HG02885 (cell line): ENCODE results near the gene NPHP1.
A peak's percentile ranks its signal among the peaks of the same experiment; 100 is the strongest.
"Not testable (repeated sequence)": the region's sequence is repeated elsewhere in the genome, so short reads cannot be mapped to it uniquely, and the experiment has no call there.

ENCODE experiments used
- ATAC-seq: cut with Tn5 transposase; IDR thresholded peaks from one replicate; pipeline ENCODE4 v1.9.1; 2021; ENCODE audit warnings: mild to moderate bottlenecking; ENCODE audit not compliant: unreplicated experiment, poor library complexity

NPHP1 gene

DNA sequence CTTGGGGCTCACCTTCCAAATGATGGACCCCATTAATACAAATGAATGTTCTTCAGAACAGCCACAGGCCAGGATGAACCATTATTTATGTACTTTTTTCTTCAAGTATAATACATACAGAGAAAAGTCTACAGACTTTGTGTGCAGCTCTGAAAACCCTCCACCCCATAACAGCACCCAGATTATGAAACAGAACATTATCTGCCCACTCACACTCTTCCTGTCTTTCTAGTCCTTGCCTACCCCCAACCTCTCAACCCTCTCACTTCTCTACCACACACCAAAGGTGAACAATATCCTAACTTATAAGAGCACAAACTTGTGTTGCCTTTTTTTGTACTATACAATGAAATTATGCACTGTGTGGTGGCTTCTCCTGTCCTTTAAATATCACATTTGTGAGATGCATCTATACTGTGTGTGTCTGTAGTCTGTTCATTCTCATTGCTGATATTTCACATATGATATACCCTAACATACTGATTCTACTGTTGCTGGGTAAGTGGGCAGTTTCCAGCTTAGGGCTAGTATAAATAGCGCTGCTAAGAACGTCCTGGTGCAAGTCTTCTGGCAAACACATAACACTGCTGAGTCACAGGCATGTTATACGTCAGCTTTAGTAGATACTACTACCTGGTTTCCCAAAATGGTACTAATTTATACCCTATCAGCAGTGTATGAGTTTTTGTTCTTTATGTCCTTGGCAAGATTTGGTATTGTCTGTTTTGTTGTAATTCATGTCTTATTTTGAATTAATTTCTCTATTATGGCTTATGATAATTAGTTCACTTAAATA is 1.0 kb upstream of the NPHP1 start:
- ATAC-seq = no peak

DNA sequence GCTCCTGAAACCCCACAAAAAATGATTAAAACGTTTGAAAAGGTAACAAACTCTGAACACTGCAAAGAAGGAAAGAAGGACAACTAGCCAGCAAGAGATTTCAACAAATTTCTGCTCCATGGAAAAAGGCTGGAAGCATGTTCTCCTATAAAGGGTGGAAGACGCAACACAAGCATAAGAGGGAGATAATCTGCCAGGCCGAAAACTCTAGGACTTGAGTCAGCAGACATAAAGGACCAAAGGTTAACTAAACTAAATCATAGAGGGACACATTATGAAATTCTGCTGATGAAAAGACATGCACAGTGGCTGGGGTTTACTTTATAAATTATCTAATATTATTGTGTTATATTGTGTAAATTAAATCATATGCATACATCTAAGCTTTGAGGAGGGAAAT is 6.8 kb downstream of the NPHP1 start:
- no peak for ATAC-seq

DNA sequence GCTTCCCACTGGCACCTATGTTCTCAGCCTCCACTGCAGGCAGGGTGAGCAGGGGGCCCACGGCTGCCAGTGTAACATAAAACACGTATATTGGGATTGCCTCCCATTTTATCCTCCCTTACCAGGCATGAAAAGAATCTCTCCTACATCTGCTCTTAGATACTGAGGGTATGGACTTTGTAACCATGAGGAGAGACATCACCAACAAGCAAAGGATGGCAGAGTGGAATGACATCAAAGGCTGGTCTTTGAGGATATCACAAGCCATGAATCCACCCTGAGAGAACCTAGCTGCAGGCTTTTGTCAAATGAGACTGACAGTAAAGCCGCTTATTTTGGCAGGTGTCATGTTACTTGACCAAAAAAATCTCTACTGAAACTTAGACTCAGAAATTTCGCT is 7.4 kb downstream of the NPHP1 start:
- ATAC-seq = no peak

DNA sequence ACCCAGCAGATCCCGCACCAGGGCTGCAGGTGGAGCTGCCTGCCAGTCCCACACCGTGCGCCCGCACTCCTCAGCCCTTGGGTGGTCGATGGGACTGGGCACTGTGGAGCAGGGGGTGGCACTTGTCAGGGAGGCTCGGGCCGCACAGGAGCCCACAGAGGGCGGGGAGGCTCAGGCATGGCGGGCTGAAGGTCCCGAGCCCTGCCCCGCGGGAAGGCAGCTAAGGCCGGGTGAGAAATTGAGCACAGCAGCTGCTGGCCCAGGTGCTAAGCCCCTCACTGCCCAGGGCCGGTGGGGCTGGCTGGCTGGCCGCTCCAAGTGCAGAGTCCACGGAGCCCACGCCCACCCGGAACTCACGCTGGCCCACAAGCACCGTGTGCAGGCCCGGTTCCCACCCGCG is 14.6 kb downstream of the NPHP1 start:
- not testable (repeated sequence) for ATAC-seq

DNA sequence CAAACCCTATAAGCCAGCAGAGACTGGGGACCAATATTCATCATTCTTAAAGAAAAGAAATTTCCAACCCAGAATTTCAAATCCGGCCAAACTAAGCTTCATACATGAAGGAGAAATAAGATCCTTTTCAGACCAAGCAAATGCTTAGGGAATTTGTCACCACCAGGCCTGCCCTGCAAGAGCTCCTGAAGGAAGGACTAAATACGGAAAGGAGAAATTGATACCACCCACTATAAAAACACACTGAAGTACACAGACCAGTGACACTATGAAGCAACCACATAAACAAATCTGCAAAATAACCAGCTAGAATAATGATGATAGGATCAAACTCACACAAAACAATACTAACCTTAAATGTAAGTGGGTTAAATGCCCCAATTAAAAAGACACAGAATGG is 22.4 kb downstream of the NPHP1 start:
- ATAC-seq = no peak

DNA sequence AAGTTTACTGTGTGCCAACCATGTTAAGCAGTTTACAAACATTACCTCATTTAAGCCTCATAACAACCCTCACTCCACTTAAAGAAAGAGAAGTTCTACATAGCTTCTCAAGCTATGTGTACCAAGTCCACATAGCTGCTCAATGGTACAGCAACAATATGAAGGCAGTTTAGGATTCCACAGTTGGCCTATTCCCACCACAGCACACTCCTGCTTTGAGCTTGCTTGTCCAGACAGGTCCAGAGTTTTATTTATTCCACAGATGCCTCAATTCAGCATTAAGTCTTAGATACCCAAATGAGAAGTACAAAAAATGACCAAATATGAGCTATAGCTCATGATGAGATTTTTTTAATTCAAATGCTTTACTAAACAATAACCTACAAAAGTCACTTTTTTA is 24.8 kb downstream of the NPHP1 start:
- no peak for ATAC-seq

DNA sequence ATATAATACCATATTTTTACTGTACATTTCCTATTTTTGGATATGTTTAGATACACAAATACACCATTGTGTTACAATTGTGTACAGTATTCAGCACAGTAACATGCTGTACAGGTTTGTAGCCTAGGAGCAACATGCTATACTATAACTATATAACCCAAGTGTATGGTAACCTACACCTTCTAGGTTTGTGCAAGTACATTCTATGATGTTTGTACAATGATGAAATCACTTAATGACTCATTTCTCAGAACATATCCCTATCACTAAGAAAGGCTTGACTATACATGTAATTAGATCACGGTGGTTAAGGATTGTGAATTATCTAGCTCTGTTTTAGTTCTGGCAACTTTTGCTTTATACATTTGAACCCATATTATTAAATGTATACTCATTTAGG is 31.3 kb downstream of the NPHP1 start:
- ATAC-seq = no peak

DNA sequence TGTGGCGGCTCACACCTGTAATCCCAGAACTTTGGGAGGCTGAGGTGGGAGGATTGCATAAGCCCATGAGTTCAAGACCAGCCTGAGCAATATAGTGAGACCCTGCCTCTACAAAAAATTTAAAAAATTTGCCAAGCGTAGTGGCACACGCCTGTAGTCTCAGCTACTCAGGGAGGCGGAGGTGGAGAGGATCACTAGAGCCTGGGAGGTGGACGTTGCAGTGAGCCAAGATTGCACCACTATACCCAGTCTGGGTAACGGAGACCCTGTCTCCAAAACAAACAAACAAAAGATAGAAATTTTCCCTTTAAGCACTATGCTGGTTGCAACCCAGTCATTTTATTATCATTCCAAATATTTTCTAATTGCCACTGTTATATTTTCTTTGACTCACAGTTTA is 32.3 kb downstream of the NPHP1 start:
- ATAC-seq = no peak

DNA sequence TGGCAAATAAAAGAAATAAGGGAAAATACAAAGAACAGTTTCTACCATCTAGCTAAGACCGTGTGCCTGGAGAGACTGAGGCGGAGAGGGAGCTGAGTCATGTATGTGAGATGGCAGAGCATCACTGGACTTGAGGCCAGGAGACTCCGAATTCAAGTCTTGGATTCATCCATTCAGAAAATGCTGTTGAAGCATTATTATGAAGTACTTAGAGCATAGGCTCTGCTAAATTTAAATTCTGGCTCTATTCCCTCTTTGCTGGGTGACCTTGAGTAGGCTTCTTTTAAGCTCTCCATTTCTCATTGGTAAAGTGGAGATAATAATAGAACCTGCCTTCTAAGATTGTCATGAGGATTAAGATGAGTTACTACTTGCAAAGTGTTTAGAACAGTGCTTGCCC is 34.7 kb downstream of the NPHP1 start:
- ATAC-seq = no peak

DNA sequence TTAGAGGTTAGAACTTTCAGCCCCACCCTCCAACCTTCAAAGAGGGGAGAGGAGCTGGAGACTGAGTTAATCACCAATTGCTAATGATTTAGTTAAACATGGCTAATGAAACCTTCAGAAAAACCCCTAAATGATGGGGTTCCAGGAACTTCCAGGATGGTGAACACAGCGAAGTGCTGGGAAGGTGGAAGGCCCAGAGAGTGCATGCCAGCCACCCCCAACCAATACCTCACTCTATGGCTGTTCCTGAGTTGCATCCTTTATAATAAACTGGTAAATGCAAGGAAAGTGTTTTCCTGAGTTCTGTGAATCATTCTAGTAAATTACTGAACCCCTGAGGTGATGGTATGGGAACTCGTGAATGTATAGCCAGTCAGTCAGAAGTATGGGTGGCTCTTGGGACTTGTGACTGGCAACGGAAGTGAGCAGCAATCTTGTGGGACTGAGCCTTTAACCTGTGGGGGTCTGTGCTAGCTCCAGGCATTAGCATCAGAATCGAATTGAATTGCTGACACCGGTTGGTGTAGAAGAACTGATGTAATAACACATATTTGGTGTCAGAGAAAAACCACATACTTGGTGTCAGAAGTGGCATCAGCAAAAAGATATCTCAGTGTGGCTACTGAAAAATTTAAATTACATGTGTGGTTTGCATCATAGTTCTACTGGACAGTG is 37.4 kb downstream of the NPHP1 start:
- ATAC-seq = no peak

DNA sequence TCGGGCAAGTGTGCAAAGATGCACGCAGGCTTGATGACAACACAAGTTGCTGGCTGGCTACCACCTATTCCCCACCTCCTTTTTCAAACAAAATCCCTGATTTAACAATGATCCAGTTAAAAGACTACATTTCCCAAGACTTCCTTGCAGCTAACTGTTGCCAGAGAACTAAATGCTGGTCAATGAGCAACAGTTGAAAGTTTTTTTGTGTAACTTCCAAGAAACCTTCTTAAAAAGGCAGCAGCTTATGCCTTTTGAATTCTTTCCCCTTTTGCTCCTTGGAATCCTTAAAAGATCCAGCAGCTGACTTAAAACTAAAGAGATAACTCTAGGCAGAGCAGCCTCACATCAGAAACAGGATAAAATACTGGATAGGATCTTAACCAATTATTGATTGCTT is 38.5 kb downstream of the NPHP1 start:
- no peak for ATAC-seq

DNA sequence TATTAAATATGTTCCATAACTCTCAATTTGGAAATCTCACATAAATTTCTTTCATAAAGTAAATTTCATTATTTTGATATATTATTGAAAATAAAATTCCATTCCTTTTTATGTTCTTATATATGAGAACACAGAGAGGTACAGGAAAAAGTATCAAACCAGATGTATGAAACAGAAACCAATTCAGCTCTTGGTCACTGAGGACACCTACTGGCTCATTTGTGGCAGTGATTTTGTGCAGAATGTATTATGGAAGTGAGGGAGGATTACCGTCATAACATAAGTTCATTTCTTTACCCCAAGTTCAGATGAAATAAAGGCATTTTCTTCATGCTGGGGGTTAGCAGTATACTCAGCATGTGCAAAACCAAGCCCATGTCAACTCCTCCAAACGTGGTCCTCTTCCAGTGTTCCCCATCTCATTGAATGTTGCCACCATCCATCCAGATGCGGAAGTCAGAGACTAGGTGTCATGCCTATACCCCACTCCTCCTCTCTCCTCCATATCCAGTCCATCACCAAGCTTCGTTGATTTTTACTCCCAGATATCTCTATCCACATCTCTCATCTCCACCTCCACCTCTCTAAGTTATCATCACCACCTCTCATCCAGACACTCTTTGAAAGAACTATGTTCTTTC is 47.5 kb downstream of the NPHP1 start:
- peak; percentile 82 for ATAC-seq

DNA sequence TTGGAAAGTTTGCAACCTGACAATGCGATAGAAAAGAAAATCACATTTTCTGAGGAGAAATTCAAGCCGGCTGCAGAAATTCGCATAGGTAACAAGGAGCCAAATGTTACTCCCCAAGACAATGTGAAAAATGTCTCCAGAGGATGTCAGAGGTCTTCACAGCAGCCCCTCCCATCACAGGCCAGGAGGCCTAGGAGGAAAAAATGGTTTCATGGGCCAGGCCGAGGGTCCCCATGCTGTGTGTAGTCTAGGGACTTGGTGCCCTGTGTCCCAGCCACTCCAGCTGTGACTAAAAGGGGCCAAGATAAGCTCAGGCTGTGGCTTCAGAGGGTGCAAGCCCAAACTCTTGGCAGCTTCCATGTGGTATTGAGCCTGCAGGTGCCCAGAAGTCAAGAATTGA is 50.0 kb downstream of the NPHP1 start:
- ATAC-seq = not testable (repeated sequence)

DNA sequence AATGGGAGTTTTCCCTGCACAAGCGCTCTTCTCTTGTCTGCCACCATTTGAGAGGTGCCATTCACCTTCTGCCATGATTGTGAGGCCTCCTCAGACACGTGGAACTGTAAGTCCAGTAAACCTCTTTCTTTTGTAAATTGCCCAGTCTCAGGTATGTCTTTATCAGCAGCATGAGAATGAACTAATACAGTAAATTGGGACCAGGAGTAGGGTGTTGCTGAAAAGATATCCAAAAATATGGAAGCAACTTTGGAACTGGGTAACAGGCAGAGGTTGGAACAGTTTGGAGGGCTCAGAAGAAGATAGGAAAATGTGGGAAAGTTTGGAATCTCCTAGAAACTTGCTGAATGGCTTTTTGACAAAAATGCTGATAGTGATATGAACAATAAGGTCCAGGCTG is 50.6 kb downstream of the NPHP1 start:
- not testable (repeated sequence) for ATAC-seq

DNA sequence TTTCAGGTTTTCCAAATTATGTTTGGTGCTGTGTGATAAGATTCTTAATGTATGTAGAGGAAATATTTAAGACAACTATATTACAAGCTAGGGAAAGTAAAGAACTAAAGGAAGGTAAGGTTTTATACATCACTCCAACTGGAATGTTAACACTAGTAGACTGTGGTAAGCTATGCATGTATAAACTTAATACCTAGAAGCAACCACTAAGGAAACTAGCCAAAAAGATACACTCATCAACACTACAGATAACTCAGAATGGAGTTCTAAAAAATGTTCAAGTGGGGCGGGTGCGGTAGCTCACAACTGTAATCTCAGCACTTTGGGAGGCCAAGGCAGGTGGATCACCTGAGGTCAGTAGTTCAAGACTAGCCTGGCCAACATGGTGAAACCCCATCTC is 51.4 kb downstream of the NPHP1 start:
- ATAC-seq = no peak

DNA sequence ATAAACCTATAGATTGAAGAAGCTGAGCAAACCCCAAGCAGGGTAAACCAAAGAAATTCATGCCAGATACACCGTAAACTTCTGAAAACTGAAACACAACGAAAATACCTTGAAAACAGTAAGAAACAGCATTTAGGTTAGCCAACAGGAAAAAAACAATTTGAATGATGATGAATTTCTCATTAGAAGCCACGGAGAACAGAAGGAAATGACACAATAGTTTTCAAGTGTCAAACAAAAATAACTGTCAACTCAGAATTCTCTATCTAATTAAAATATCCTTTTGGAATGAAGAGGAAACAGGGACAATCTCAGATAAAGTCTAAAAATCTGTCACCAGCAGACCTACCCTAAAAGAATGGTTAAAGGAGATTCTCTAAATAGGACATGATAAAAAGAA is 51.9 kb downstream of the NPHP1 start:
- no peak for ATAC-seq

DNA sequence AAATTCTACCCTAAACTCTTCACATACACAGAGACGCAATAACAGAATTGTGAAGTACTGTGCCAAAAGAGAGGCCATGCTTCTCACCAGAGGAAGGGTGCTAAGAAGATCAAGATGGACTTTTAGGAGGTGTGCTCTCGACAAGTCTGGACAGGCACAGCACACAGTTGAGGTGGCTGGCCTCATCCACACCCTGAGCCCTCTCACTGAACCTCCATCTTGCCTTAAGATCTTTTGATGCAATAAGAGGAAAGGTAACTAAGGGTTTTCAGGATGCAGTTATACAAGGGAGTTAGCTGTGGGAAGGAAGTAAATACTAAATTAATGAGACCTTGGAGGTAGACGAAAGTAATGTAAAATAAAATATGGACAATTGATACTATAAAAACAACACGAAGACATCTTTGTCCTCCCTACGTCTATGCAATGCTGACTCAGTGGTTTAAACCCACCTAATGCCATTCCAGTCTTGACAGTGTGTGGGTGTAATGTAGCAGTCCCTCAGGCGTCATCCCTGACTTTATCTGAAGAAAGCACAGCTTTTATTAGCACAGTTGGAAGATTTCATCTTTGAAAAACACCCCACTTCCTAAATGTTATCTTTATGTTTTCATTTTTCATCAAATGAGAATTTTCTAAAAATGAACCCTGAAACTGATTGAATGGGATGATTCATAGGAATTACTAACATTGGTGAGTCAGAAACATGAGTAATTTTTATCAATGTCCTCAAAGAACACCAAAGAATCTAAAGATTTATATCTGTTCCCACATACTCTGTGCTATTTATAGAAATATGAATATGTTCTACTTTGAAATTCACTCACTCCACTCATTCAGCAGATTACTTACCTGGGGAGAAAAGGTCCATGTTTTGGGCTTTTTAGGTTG is 55.2 kb downstream of the NPHP1 start:
- ATAC-seq = no peak

DNA sequence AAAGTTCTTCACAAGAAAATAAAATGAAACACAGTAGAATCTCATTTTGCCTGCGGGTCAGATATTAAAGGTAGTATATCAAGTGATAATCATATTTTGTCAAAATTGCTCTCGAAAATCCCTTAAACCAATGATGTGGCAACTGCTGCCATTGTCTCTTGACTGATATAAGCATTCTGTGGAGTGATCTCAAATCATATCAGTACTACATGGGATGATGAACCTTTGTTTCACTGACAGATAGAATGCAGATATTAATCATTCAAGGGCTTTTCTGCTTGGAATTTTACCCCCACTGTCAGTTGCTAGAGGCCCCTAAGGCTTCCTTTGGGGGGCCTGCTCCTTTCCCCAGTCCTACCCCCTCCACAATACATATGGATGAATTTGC is 57.9 kb downstream of the NPHP1 start:
- no peak for ATAC-seq

DNA sequence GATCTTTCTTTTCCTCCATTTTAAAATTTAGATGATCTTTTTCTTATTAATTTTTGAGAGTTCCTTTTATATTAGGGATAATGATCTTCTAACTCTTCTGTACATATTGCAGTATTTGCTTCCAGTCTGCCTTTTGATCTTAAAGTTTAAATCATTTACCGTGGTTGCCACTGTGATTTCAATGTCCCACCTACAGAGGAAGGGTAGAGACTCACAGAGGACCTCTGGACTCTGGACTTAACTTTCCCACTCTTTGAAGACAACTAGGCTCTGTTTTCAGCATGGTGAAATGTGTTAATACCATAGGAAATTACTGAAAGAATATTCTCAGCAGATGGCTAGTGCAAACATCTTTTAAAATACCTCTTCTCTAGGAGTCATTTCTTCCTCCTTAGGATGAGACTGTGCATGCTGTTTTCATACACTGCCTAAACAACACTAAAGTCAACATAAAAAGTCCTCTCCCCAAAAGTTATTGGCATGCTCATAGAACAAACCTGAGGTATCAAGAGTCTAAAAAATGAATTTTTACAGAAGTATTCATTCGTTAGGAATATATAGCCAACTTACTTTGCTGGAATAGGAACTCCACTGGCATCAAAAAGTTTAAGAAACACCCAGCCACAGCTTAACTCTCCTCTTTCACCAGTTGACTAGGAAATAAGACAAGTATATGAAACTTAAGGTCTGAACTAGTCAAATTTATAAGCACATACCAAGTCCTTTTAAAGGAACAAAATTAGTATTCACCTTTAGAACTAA is 58.4 kb downstream of the NPHP1 start:
- no peak for ATAC-seq

DNA sequence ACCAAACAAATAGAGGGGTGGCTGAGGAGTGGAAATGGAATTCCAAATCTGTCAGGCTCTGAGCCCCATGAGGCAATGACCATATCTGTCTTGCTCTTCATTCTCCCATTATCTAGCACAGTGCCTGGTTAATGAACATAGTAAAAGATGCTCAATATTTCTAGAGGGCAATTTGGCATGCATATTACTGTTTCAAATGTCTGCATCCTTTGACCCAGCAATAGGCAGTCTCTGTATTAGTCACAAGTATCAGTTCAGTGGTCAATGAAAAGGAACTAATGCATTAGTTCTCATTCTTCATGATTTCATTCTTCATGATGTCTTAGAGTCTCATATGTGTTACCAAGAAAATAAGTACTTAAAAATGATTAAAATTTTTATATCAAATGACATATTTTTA is 60.8 kb downstream of the NPHP1 start:
- no peak for ATAC-seq
